ENCODE results near the gene ZNF277.

GRCh38 chr7:112189691-112190090, 16.8 kb upstream of the ZNF277 start:
- TF ChIP-seq, protein P1, sequence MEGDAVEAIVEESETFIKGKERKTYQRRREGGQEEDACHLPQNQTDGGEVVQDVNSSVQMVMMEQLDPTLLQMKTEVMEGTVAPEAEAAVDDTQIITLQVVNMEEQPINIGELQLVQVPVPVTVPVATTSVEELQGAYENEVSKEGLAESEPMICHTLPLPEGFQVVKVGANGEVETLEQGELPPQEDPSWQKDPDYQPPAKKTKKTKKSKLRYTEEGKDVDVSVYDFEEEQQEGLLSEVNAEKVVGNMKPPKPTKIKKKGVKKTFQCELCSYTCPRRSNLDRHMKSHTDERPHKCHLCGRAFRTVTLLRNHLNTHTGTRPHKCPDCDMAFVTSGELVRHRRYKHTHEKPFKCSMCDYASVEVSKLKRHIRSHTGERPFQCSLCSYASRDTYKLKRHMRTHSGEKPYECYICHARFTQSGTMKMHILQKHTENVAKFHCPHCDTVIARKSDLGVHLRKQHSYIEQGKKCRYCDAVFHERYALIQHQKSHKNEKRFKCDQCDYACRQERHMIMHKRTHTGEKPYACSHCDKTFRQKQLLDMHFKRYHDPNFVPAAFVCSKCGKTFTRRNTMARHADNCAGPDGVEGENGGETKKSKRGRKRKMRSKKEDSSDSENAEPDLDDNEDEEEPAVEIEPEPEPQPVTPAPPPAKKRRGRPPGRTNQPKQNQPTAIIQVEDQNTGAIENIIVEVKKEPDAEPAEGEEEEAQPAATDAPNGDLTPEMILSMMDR (IDR thresholded peaks at IDR 0.05) = no peak
- TF ChIP-seq POLR2A (IDR thresholded peaks at IDR 0.05) (no peak), POLR2AphosphoS5 (IDR thresholded peaks at IDR 0.05; ENCODE audit: insufficient read depth in 1 of 2, low read depth in 1 of 2) (no peak)

Measured in vagina (tissue), 2 donors.